ENCODE measurements around the gene NTS. TPM values are rescaled to one million over a fixed set of nuclear protein-coding genes. Genes with fewer than 3 reads are reported as not detected.

NTS gene
- total RNA-seq, 1 donor from 2014 or later, result not detected

DNA sequence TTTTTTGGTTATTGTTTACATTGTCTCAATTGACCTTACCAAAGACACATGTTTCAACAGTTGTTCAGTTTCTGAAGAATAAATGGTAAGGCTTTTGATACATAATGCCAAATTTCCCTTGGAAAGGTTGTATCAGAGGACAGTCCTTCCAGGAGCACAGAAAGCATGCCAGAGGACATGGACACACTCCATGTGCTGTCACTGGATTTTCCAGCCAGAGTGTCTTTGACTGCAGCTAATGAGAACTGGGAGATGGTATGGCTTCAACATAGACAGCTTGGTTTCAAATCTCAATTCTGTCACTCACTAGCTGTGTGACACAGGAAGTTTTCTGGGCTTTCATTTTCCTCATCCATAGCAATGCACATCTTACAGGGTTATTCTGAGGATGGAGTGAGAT is 20.6 kb downstream of the NTS start:
- intact Hi-C loops (cut with DNase I), result no loop called here
- ATAC-seq, result no peak
- DNase-seq (ENCODE audit: low spot score), result no peak

DNA sequence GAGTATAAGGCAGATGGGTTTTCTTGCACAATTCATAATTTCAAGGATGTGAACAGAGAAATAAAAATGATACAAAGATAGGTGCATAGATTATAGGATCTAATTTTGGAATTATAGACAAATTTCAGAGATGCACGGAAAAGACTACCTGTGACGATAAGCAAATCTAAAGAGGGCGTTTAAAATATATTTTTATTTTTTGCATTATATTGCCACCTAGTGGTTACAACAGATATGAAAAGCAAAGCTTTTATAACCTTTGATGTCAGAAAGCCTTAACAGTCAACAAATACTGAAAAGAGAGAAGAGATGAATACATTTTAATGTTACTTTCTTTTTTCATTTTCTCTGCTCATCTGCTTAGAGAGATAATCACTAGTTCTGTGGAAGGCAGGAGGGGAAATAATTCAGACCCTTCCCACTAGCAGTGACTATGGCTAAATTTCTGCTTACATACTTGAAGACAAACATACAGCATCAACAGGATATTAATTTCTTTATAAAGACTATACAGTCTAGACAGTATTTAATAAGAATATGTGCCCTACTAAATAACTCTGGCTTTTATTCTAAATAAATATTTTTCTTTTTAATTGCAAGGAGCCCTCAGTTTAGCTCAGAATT is 46.3 kb downstream of the NTS start:
- no peak for DNase-seq (ENCODE audit: low spot score)
- ATAC-seq, result no peak
- intact Hi-C loops (cut with DNase I), result no loop called here

DNA sequence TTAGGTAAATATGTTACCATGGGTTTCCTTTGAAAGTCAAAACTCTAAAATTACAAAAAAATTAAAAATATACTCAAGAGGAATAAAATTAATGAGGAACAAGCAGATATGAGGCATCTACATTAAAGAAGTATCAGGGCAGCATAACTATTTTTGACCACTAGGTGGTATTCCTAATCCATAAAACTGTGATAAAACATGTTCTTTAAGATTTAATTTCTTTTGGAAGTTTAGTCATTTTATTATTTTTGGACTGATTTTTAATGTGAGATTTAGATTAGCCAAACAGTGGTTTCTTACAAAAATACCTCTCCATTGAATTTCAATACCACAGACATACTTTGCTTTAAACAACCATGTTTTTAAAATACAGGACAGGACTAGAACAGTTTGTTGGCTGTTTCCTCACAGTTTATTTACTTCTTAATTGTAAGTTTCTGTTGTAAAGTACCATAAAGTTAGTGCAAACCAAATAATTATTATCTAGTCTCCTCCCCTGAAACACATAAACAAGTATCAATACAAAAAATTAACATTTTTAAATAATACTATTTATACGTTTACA is 49.8 kb downstream of the NTS start:
- ATAC-seq (no peak), DNase-seq (ENCODE audit: low spot score) (no peak)
- intact Hi-C loops (cut with DNase I), result no loop called here

- intact Hi-C loops (cut with DNase I), result no loop called here
- no peak for ATAC-seq
- no peak for DNase-seq (ENCODE audit: low spot score)
Measured at GRCh38 chr12:85927166-85927565, 53.1 kb downstream of the NTS start.

Other genes starting within 250 kb of the NTS start
- gene RASSF9, start 37.9 kb upstream of the NTS start, total RNA-seq, result 8.5 TPM